Measurements from ENCODE around the gene MED15.

DNA sequence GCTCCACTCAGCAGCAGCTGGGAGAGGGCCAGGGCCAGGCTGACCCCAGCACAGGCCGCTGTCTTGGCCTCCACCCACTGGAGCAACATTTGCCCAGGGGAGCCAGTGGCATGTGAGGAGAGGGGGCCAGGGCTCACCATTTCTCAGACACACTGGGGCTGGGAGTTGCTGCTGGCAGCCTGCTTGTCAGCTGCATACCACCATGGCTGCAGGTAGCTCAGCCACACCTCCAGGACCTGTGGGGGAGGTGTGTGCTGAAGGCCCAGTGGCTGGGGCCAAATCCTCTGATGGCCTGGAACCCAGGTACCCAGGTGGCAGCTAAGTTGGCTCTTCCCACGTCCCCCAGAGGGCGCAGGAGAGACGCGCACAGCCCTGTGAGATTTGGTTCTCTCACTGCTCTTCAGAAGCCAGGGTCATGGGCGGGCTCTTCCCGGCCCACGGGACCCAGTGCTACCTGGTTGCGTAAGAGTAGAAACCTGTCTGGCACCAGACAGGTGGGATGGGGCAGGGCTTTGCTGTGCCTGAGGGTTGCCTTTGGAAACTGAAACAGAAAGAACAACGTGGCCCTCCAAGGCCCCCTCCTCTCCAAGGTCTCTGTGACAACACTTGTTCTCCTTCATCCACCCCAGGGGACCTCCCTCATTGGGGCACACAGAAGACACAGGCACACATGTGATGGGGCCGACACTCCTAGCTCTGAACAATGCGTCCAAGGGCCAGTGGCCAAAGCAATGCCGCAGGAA is 98.8 kb downstream of the MED15 start:
- TF ChIP-seq, protein P1, sequence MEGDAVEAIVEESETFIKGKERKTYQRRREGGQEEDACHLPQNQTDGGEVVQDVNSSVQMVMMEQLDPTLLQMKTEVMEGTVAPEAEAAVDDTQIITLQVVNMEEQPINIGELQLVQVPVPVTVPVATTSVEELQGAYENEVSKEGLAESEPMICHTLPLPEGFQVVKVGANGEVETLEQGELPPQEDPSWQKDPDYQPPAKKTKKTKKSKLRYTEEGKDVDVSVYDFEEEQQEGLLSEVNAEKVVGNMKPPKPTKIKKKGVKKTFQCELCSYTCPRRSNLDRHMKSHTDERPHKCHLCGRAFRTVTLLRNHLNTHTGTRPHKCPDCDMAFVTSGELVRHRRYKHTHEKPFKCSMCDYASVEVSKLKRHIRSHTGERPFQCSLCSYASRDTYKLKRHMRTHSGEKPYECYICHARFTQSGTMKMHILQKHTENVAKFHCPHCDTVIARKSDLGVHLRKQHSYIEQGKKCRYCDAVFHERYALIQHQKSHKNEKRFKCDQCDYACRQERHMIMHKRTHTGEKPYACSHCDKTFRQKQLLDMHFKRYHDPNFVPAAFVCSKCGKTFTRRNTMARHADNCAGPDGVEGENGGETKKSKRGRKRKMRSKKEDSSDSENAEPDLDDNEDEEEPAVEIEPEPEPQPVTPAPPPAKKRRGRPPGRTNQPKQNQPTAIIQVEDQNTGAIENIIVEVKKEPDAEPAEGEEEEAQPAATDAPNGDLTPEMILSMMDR (IDR thresholded peaks at IDR 0.05) = peak in 3 of 4 experiments; percentile 33 to 57 (median 47)
- TF ChIP-seq POLR2A (IDR thresholded peaks at IDR 0.05) (no peak), POLR2AphosphoS5 (IDR thresholded peaks at IDR 0.05) (no peak)
